Measurements from ENCODE around the gene JTB. TPM values are rescaled to one million over a fixed set of nuclear protein-coding genes. Genes with fewer than 3 reads are reported as not detected.

JTB gene
- total RNA-seq, 1 donor from 2014 or later, result 194 TPM

DNA sequence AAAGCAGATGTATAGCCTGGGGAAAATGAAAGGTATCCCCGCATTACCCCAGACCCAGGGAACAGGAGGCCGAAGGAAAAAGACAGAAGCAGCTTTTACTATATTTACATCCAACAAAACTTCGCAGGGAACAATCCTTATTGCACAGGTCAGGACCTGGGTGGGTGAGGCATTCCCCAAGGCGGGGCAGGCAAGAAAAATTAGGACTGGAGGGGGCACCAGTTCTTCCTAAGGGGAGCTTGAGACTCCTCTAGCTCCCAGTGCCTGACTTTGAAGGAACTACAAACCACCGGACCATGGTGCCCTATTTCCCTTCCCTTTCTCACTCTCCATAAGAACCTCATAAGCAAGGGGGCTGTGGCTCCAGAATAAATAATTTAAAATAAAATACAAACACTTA, 48.0 kb downstream of the JTB start:
- H3K27ac ChIP-seq, result no peak overlapping the region
- H3K9me3 ChIP-seq, result no peaks in the 10 kb centered on the region
- H3K4me3 ChIP-seq, result no peak overlapping the region
- TF ChIP-seq, protein P1, sequence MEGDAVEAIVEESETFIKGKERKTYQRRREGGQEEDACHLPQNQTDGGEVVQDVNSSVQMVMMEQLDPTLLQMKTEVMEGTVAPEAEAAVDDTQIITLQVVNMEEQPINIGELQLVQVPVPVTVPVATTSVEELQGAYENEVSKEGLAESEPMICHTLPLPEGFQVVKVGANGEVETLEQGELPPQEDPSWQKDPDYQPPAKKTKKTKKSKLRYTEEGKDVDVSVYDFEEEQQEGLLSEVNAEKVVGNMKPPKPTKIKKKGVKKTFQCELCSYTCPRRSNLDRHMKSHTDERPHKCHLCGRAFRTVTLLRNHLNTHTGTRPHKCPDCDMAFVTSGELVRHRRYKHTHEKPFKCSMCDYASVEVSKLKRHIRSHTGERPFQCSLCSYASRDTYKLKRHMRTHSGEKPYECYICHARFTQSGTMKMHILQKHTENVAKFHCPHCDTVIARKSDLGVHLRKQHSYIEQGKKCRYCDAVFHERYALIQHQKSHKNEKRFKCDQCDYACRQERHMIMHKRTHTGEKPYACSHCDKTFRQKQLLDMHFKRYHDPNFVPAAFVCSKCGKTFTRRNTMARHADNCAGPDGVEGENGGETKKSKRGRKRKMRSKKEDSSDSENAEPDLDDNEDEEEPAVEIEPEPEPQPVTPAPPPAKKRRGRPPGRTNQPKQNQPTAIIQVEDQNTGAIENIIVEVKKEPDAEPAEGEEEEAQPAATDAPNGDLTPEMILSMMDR (IDR thresholded peaks at IDR 0.05), result no peak
- TF ChIP-seq POLR2AphosphoS5 (IDR thresholded peaks at IDR 0.05; ENCODE audit: insufficient read depth in 1 of 2, low read depth in 1 of 2) (no peak), POLR2A (IDR thresholded peaks at IDR 0.05) (no peak)
- intact Hi-C loops (cut with DNase I), result no loop called here
- H3K27me3 ChIP-seq, result no peaks in the 10 kb centered on the region
- DNase-seq (ENCODE audit: extremely low spot score in 2 of 2), result no peak
- peaks cover under 1% of the 10 kb centered on the region for H3K4me1 ChIP-seq
- H3K36me3 ChIP-seq, result peaks cover 0 to 32% of the 10 kb centered on the region in 2 donors

DNA sequence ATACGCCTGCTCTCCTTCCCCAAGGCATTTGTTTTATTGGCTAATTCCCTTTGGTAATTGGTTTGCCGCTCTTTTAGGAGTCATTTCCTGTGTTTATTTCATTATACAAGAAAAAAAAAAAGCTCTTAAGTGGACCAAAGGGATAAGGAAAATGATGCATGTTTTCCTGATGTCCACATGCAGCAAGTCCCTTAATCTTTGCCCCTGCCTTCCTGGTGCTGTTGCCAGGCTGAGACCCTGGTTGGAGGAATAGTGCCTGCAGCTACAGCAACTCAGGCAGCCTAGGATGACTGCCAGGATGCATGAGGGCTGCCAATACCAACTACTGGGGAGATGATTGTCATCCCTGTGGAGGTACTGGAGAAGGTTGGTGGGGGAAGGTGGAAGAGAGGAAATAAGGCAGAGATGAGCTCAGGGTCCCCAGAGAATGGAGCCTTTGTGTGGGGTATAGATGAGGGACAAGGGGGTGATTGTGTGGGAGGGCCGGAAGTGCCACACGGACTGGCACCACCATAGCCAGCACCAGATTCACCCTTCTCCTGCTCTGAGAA, 48.6 kb downstream of the JTB start:
- H3K9me3 ChIP-seq, result no peaks in the 10 kb centered on the region
- TF ChIP-seq POLR2A (IDR thresholded peaks at IDR 0.05) (no peak), POLR2AphosphoS5 (IDR thresholded peaks at IDR 0.05; ENCODE audit: insufficient read depth in 1 of 2, low read depth in 1 of 2) (no peak)
- TF ChIP-seq, protein P1 (IDR thresholded peaks at IDR 0.05), result no peak
- H3K4me1 ChIP-seq, result peaks cover 6% of the 10 kb centered on the region
- H3K36me3 ChIP-seq, result peaks cover 0 to 26% of the 10 kb centered on the region in 2 donors
- H3K4me3 ChIP-seq, result no peak overlapping the region
- H3K27me3 ChIP-seq, result no peaks in the 10 kb centered on the region
- H3K27ac ChIP-seq, result no peak overlapping the region
- no peak for DNase-seq (ENCODE audit: extremely low spot score in 2 of 2)
- intact Hi-C loops (cut with DNase I), result no loop called here

DNA sequence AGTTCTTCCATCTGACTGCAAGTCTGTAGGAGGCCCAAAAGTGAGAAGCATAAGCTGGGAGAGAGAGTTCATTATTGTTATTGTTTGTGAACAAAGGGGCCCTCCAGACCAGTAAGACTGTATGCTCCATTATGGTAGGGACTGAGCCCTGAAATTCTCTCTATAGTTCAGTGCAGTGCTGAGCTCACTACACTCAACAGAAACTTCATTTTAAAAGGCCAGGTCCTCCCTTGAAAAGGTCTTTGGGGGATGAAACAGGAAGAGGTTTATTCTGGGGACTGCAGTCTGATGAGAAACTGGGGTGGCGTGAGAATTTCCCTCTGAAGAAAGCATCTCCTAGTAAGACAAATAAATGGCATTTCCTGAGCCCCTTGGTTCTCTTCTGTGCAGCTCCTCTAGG, 49.2 kb downstream of the JTB start:
- Histone ChIP-seq H3K4me3 (no peak overlapping the region), H3K9me3 (no peaks in the 10 kb centered on the region), H3K27ac (no peak overlapping the region), H3K36me3 (peaks cover 0 to 20% of the 10 kb centered on the region in 2 donors), H3K27me3 (no peaks in the 10 kb centered on the region), H3K4me1 (peaks cover 11% of the 10 kb centered on the region)
- intact Hi-C loops (cut with DNase I), result no loop called here
- no peak for DNase-seq (ENCODE audit: extremely low spot score in 2 of 2)
- no peak for TF ChIP-seq POLR2AphosphoS5 (IDR thresholded peaks at IDR 0.05; ENCODE audit: insufficient read depth in 1 of 2, low read depth in 1 of 2)
- TF ChIP-seq POLR2A (IDR thresholded peaks at IDR 0.05), result no peak

DNA sequence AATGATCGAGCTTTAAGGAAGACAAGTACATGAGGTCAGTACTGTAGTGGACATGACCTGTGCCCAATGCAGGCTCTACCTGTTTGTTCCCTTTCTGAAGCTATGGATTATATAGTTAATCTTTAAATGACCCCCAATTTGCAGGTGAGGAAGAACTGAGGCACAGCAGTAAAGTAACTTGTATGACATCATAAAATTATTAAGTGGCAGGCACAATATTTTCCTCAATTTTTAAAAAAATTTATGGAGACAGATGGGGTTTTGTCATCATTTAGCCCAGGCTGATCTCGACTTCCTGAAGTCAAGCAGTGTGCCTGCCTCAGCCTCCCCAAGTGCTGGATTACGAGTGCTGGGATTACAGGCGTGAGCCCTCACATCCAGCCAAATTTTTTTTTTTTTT, 51.1 kb downstream of the JTB start:
- H3K4me3 ChIP-seq, result no peak overlapping the region
- no peak for TF ChIP-seq POLR2AphosphoS5 (IDR thresholded peaks at IDR 0.05; ENCODE audit: insufficient read depth in 1 of 2, low read depth in 1 of 2)
- intact Hi-C loops (cut with DNase I), result no loop called here
- H3K9me3 ChIP-seq, result no peaks in the 10 kb centered on the region
- peaks cover 16% of the 10 kb centered on the region for H3K4me1 ChIP-seq
- H3K36me3 ChIP-seq, result peaks cover 0 to 8% of the 10 kb centered on the region in 2 donors
- DNase-seq (ENCODE audit: extremely low spot score in 2 of 2), result no peak
- no peak overlapping the region for H3K27ac ChIP-seq
- H3K27me3 ChIP-seq, result no peaks in the 10 kb centered on the region

Small RNA genes lying within 50 kb of the gene (microRNA-seq; reads per million reads assigned to microRNA genes)
- not detected for gene MIR6737 (ENCODE audit: borderline number of aligned reads, borderline replicate concordance)

Small RNA genes lying within 50 kb of the gene (small RNA-seq; reads per million reads assigned to genes)
- not detected for gene MIR6737

Other genes starting within 250 kb of the JTB start
- gene INTS3, start 249.6 kb downstream of the JTB start, total RNA-seq, result 45.9 TPM
- 31.4 TPM for gene SLC27A3, start 202.3 kb downstream of the JTB start, total RNA-seq
- 24.1 TPM for gene GATAD2B, start 54.7 kb downstream of the JTB start, total RNA-seq
- 42.7 TPM for gene DENND4B, start 31.0 kb downstream of the JTB start, total RNA-seq
- 19.2 TPM for gene CRTC2, start 19.1 kb downstream of the JTB start, total RNA-seq
- 77.8 TPM for gene SLC39A1, start 14.1 kb downstream of the JTB start, total RNA-seq
- gene CREB3L4, start 9.8 kb downstream of the JTB start, total RNA-seq, result 15.2 TPM
- 49.8 TPM for gene RAB13, start 8.7 kb upstream of the JTB start, total RNA-seq
- 1,771 TPM for gene RPS27, start 13.1 kb upstream of the JTB start, total RNA-seq
- not detected for gene NUP210L, start 177.4 kb upstream of the JTB start, total RNA-seq
- gene TPM3, start 214.4 kb upstream of the JTB start, total RNA-seq, result 138 TPM
- not detected for gene CFAP141, start 228.7 kb upstream of the JTB start, total RNA-seq
- gene UBAP2L, start 243.3 kb upstream of the JTB start, total RNA-seq, result 75.9 TPM